Astrocyte (in vitro differentiated cells and primary cell): ENCODE results near the gene SAAL1.

Source experiments
- CTCF ChIP-seq: IDR thresholded peaks from 2 replicates; pipeline ENCODE4 v1.5.1; 2011; ENCODE audit warnings: low read depth, mild to moderate bottlenecking, inconsistent platforms, low read length, moderate library complexity; ENCODE audit not compliant: insufficient read depth
- EZH2 ChIP-seq: IDR thresholded peaks from 2 replicates; pipeline ENCODE4 v1.6.1; 2012; ENCODE audit warnings: mild to moderate bottlenecking, low read length, inconsistent platforms; ENCODE audit not compliant: insufficient read depth

GRCh38 chr11:18036456-18036855 lies 69.4 kb downstream of the SAAL1 start:
- no peak for TF ChIP-seq CTCF
- no peak for TF ChIP-seq EZH2
